T47D (cell line): ENCODE results near the gene DAAM2.

ENCODE experiments used
- DNase-seq, 2 experiments: peaks; one replicate each; pipeline versions ENCODE4 v3.0.0 to v3.0.0-alpha.2; 2011 to 2012; ENCODE audit warnings: low read depth in 1 of 2, low spot score in 1 of 2
- JUND ChIP-seq: IDR thresholded peaks from 2 replicates; pipeline ENCODE4 v1.6.1; 2012; ENCODE audit warnings: low read depth
- in situ Hi-C: cut with HindIII; loops from 2 replicates; pipeline ENCODE4 v1.10.0; 2016; ENCODE audit warnings: low sequenced_read_pairs, low pct_unique_long_range_greater_than_20kb

The DAAM2 gene

DNA sequence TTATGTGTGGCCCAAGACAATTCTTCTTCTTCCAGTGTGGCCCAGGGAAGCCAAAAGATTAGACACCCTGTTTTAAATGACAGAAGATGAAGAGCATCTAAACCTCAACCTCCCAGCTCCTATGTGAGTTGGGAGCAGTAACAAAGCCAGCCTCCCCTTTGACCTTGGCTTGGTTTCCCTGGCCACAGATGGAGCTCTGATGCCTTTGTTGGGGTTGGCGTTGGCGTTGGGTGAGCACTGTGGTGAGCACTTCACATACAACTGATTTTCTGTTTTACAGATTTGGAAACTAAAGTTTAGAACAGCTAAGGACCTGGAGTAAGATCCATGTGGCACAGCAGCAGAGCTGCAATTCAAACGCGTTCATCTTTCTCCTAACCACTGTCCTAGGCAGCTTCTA lies 22.1 kb downstream of the DAAM2 start:
- TF ChIP-seq JUND: no peak
- no peak for DNase-seq
- in situ Hi-C loops: no loop called here

DNA sequence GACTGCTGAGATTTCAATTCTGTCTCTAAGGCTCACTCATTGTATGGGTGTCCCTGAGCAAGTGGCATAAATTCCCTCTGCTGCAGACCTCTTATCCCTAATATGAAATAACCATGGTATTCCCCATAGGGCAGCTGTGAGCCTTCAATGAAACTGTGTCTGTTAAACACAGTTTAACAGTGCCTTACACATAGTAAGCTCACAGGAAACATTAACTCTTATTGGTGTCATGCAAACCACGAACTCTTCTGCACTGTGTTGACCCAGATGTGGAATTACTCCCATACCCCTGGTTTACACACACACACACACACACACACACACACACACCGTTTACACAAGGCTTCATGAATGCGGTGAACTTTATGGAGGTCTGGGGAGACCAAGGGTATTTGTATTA lies 23.2 kb downstream of the DAAM2 start:
- DNase-seq: no peak
- no peak for TF ChIP-seq JUND
- in situ Hi-C loops: no loop called here

DNA sequence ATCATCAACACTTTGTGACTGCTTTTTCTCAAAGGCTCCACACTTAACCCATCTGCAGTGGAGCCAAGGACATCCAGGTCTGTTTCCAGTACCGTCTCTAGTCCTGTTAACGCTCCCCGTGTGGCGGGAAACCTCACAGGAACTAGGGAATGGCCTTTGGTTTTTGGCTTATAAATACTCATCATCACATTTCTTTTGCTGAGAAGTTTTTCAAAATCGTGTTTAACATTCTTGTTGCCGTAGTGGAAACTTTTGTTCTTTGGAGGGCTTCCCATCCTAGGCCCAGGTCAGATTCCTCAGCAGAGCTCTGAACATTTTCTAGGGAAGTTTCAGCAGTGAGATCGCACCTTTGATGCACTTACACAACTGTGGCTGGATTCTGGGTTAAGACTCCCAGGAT lies 24.6 kb downstream of the DAAM2 start:
- TF ChIP-seq JUND: no peak
- in situ Hi-C loops: no loop called here
- no peak for DNase-seq

DNA sequence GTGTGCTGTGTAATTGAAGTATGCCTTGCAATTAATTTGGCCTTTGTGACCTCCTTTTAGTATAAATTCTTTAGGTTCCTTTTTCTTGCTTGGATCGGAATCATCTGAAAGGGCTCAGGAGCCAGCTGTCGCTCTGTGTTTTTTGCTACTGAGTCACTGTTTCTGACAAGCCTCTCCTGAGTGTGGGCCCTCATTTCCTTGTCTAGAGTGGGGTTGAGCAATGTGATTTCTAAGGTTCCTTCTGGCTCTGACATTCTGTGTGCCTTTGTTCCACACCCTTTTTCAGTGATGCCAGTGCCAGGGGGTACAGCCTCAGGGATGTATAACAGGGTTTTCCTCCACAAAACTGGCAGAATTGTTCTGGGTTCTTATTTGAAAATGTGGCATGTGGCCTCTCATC lies 26.5 kb downstream of the DAAM2 start:
- in situ Hi-C loops: no loop called here
- no peak for DNase-seq
- no peak for TF ChIP-seq JUND

DNA sequence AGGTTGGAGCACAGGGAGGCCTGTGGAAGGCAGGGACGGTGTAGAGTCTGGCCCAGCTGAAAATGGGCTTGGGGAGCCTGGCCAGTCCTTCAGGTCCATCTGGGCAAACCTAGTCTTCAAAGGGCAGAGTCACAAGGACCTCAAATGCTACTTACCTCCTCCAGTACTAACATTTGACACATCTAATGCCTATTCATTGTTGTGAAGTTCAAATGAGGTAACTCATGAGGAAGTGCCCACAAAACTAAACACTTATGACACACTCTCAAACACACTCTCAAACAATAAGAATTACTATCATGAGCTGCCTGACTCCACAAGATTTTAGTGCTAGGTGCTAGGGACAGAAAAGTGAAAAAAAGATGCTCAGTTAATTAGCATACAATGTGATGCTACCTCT lies 27.1 kb downstream of the DAAM2 start:
- DNase-seq: no peak
- TF ChIP-seq JUND: no peak

DNA sequence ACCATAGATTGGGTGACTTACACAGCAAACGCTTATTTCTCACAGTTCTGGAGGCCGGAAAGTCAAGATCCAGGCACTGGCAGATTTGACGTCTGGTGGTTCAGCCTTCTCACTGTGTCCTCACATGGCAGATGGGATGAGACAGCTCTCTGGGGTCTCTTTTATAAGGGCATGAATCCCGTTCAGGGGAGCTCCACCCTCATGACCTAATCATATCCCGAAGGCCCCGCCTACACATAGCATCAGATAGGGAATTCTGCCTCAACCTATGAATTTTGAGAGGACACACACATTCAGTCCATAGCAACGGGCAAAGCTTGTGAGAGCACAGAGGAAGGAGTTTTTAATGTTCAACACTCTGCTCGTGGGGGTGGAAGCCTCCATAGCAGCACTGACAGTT lies 27.5 kb downstream of the DAAM2 start:
- no peak for DNase-seq
- no peak for TF ChIP-seq JUND
- in situ Hi-C loops: no loop called here

More for the DNA sequence above, 27.1 kb downstream of the DAAM2 start:
- in situ Hi-C loops: no loop called here

DNA sequence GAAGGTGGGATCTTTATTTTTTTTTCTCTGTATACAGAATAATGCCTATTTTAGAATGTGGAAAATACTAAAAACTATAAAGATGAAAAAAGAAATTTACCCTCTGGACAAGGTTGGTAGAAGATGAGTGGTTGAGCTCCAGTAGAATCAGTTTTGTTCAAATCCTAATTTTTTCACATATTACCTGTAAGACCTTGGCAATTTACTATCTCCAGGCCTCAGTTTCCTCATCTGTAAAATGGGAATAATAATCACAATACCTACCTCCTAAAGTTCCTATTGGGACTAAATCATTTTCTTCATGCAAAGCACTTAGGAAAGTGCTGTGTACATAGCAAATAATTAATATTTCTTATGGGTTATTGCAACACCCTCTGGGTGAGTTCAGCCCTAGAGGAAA lies 28.4 kb downstream of the DAAM2 start:
- no peak for TF ChIP-seq JUND
- in situ Hi-C loops: no loop called here
- DNase-seq: no peak

DNA sequence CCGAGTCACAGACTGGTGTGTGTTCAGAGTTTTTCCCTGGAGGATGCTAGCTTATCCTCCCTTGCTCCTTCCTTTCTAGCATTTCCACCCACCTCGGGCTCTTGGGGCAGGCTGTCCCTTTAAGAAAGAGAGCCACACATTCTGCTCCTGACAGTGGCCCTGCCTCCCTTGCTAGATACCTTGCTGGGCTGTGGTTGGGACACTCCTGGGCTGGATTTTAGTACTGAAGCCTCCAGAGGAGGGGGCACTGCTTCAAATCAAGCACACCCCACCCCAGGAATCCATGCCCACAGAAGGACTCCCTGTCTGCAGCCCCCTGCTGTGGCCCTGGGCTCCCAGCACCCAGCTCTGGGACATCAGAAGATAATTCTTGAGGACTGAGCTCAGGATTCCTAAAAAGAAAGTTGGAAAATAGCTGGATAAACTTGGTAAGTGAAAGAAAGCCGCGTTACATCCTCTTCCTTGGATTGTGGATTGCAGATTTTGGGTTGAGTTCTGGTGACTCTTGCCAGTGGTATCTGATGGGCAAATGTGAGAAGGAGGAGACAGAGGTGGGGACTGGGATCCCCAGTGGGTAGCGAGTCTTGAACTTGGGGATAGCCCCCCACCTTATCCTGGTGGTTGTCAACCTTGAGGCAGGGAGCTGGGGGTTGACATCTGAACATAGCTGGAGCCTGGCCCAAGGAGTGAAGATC lies 29.0 kb downstream of the DAAM2 start:
- in situ Hi-C loops: no loop called here
- no peak for DNase-seq
- TF ChIP-seq JUND: no peak

DNA sequence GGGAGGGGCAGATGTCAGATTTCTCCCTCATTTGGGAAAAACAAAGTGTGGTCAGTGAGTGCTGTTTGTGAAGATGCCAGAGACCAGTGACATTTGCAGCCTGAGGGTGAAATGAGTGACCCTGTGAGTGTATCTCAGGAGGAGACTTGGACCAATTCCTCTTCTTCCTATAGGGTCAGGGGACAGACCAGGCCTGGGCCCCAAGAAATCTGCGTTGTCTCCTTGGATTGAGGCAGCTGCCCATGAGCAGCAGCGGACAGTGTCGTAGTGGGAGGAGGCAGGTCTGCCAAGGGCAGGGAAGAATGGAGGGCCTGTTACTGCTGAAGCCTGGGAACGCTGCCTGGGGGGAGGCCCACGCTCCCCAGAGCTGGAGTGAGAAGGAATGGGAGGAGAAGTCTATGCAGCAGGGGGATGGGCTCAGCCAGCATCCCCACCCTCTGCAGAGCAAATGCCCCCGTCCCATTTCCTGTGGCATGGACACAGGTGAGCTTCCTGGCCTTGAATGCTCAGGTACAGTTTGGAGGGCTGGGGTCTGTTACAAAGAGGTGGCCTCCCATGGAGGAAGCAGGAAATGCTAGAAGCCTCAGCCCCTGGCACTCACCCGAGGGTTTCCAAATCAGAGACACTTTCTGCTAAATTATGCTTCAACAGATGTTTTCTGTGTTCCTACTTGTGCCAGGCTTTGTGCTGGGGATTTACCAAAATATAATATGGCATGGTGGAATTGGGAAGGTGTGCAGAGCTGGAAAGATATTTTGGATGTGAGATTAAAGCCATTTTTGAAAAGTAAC lies 29.8 kb downstream of the DAAM2 start:
- in situ Hi-C loops: no loop called here
- TF ChIP-seq JUND: no peak
- no peak for DNase-seq

DNA sequence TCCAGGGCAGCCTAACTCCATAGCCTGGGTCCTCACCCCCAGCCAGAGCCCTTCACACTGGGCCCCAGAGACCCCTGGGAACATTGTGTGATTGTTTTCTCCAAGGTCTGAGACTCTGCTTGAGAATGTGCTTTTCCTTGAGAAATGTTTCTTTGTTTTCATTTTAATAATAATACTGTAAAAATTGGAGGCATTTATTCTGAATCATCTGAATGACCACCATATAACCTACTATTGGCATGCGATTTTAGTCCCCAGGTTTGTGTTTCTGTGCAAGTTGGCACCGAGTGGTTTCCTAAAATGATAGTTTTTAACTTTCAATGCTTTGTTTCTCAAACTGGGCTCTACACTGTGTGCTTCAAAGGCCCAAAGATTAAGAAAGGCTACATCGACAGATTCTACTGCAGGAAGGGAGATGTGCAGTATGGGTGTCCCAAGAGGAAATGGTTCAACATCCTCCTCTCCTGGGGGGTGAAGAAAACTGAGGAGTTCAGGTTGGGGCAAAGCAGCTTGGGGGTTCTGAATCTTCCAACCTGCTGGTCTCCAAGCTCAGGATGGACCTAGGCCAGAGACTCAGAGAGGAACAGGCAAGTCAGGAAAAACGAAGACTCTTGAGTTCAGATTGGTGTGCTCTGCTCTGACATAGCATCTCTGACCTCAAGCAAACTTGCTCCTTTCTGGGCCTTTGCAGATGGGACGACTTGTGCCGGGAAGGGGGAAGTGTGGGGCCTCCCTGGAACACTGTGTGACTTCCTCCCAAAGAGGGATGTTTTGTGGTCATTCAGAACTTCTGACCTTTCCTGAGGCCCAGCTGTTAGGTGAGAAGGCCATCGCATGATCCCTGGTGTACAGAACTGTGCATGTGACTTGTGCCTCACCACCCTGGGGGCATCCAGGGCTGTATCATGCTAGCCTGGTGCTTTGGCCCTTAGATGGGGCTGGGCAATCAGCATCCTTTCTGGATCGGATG lies 31.0 kb downstream of the DAAM2 start:
- no peak for DNase-seq
- in situ Hi-C loops: no loop called here

DNA sequence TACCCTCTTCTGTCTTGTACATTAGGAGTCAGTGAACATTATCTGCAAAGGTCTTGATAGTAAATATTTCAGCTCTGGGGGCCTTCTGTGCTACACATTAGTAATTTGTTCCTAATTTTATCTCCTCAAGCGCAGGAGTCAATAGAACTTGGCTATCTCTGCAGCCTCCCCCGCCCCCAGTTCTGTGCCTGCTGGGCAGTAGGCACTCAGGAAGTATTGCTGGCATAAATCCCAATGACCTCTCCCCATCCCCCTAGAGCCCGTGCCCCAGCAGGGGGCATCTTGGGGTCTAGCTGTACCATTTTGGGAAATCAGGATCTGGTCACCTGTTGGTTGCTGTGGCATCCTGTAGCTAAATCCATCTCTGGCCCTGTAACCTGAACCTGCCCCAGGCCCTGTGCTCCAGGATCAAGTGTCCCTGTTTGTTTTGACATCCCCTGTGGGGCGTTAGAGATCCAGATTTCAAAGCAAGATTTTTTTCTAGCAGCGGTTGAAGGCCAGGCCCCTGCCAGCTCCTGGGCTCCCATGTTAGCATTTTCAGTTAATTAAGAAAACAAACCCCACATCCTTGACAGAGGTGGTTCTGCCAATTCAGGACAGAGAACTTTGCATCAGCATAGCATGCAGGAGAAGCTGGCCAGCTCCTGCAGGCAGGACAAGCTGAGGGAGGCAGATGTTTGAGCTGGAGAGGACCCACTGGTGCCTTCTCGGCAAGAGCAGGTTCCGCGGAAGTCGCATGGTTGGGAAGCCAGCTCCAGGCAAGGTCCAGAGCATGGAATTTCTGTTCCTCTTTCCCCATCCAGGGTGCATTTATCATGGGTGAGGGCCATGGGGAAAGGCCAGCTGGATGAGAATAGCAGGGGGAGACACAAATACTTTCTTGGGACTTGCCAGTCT lies 32.1 kb downstream of the DAAM2 start:
- no peak for DNase-seq
- TF ChIP-seq JUND: no peak
- in situ Hi-C loops: no loop called here

More for the DNA sequence above, 31.0 kb downstream of the DAAM2 start:
- no peak for TF ChIP-seq JUND

DNA sequence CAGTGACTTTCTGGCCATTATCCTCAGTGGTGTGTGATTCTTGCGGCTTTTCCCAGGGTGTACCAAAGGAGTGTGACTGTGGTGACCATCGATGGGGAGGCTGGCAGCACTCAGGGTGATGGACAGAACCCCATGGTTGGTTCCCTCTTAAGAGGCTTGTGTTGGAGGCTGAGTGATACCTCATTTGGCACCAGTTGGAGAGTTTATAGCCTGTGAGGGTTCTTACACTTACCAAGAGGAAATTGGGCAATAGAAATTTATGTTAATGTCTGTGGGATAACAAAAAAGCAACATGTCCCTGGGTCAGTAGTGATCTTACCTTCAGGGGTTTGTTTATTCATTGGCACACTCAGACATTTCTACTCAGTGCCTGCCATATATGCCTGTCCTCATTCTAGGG lies 37.2 kb downstream of the DAAM2 start:
- no peak for TF ChIP-seq JUND
- DNase-seq: no peak
- in situ Hi-C loops: no loop called here
